ENCODE measurements around the gene EPX.

DNA sequence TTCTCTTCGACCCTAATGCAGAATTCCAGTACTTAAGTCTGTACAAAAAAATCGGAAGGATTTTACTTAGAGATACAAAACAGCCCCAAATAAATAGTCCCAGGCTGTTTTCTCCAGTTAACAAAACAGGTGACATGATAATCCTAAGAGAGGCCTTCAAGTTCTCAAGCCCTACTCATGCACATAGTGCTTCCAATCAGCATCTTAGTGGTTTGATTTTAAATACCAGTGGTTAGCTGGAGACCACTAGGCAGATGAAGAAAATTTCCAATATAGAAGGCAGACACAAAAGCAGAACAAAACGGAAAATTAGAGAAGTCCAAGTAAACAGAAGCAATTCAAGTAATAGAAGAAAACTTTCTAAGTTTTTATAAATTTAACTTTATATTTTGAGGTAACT lies 31.0 kb upstream of the EPX start:
- no peak for TF ChIP-seq EGR1 (IDR thresholded peaks at IDR 0.05)
- TF ChIP-seq EP300 (IDR thresholded peaks at IDR 0.05; ENCODE audit: borderline replicate concordance): no peak
- TF ChIP-seq TAF1 (IDR thresholded peaks at IDR 0.05; ENCODE audit: low read depth): no peak
- no peak for TF ChIP-seq CREB1 (IDR thresholded peaks at IDR 0.05; ENCODE audit: low read depth)
- TF ChIP-seq, protein P1, sequence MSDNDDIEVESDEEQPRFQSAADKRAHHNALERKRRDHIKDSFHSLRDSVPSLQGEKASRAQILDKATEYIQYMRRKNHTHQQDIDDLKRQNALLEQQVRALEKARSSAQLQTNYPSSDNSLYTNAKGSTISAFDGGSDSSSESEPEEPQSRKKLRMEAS (IDR thresholded peaks at IDR 0.05): no peak
- no peak for TF ChIP-seq ZBTB7A (IDR thresholded peaks at IDR 0.05; ENCODE audit: low read depth)
- TF ChIP-seq RAD21 (IDR thresholded peaks at IDR 0.05; ENCODE audit: low read depth): no peak
- TF ChIP-seq TEAD4 (IDR thresholded peaks at IDR 0.05): no peak
- TF ChIP-seq, protein P2, sequence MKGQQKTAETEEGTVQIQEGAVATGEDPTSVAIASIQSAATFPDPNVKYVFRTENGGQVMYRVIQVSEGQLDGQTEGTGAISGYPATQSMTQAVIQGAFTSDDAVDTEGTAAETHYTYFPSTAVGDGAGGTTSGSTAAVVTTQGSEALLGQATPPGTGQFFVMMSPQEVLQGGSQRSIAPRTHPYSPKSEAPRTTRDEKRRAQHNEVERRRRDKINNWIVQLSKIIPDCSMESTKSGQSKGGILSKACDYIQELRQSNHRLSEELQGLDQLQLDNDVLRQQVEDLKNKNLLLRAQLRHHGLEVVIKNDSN (IDR thresholded peaks at IDR 0.05): no peak
- TF ChIP-seq YY1 (IDR thresholded peaks at IDR 0.05; ENCODE audit: low read depth): no peak
- TF ChIP-seq CEBPB (IDR thresholded peaks at IDR 0.05): no peak

All from Ishikawa (cell line).